Endothelial cell of umbilical vein (primary cell): Measurements from ENCODE around the gene MR1.

Experiments used
- CTCF ChIP-seq, 2 donors: IDR thresholded peaks; 1 replicate in 1 of 2; 2 replicates in 1 of 2; pipeline ENCODE4 v1.5.1; 2011; ENCODE audit warnings: low read length in 2 of 2, mild to moderate bottlenecking in 2 of 2, moderate library complexity in 2 of 2, control low read depth in 1 of 2, inconsistent platforms in 1 of 2, low read depth in 1 of 2; ENCODE audit not compliant: insufficient read depth in 1 of 2; ENCODE audit errors: extremely low read depth in 1 of 2
- EZH2 ChIP-seq: IDR thresholded peaks from 2 replicates; pipeline ENCODE4 v1.6.1; 2012; ENCODE audit warnings: borderline replicate concordance, low read depth, mild to moderate bottlenecking, moderate library complexity, low read length, inconsistent platforms; ENCODE audit not compliant: severe bottlenecking
- JUN ChIP-seq: IDR thresholded peaks from 2 replicates; pipeline ENCODE4 v1.6.1; 2011; ENCODE audit warnings: borderline replicate concordance, low read depth; ENCODE audit not compliant: insufficient read length, insufficient read depth
- MAX ChIP-seq: IDR thresholded peaks from 2 replicates; pipeline ENCODE4 v1.6.1; 2011; ENCODE audit not compliant: insufficient read depth, insufficient read length
- POLR2A ChIP-seq: IDR thresholded peaks from 2 replicates; pipeline ENCODE4 v1.6.1; 2012; ENCODE audit warnings: low read depth, mild to moderate bottlenecking, control low read depth, low read length

- TF ChIP-seq POLR2A: no peak
- no peak for TF ChIP-seq CTCF (IDR thresholded peaks at IDR 0.05; ENCODE audit: extremely low read depth in 1 of 2, insufficient read depth in 1 of 2, low read depth in 1 of 2, low read length in 2 of 2)
- TF ChIP-seq MAX: no peak
- no peak for TF ChIP-seq EZH2
- no peak for TF ChIP-seq JUN
Measured at GRCh38 chr1:181100015-181100905, 66.5 kb downstream of the MR1 start.
